22Rv1 (cell line): ENCODE results near the gene KCNQ1.

Experiments used
- H3K27ac ChIP-seq: fragments of 450-650 bp; 2 replicates; pipeline ENCODE4 v1.5.1; 2017
- CTCF ChIP-seq: fragments of 450-650 bp; IDR thresholded peaks from 2 replicates; pipeline ENCODE4 v1.5.1; 2017; ENCODE audit warnings: mild to moderate bottlenecking
- ZFX ChIP-seq: fragments of 450-650 bp; IDR thresholded peaks from 2 replicates; pipeline ENCODE4 v1.6.1; 2017; ENCODE audit warnings: antibody characterized with exemption, borderline replicate concordance

KCNQ1 gene

GRCh38 chr11:2518111-2518982 lies 73.5 kb downstream of the KCNQ1 start:
- TF ChIP-seq ZFX (no peak), CTCF (no peak)
- no peak overlapping the region for H3K27ac ChIP-seq

GRCh38 chr11:2518983-2519340 lies 74.2 kb downstream of the KCNQ1 start:
- TF ChIP-seq ZFX: no peak
- no peak for TF ChIP-seq CTCF
- no peak overlapping the region for H3K27ac ChIP-seq

- TF ChIP-seq ZFX (no peak), CTCF (no peak)
Measured at GRCh38 chr11:2519517-2519861, 74.7 kb downstream of the KCNQ1 start.

GRCh38 chr11:2519862-2520735 lies 75.3 kb downstream of the KCNQ1 start:
- H3K27ac ChIP-seq: no peak overlapping the region
- TF ChIP-seq ZFX (no peak), CTCF (no peak)

More at GRCh38 chr11:2519517-2519861, 74.7 kb downstream of the KCNQ1 start:
- H3K27ac ChIP-seq: no peak overlapping the region

GRCh38 chr11:2520736-2521035 lies 75.9 kb downstream of the KCNQ1 start:
- no peak for TF ChIP-seq ZFX
- TF ChIP-seq CTCF: no peak
- no peak overlapping the region for H3K27ac ChIP-seq

GRCh38 chr11:2521081-2521732 lies 76.4 kb downstream of the KCNQ1 start:
- H3K27ac ChIP-seq: no peak overlapping the region
- TF ChIP-seq ZFX (no peak), CTCF (no peak)
